Endothelial cell (in vitro differentiated cells): Measurements from ENCODE around the gene HTRA1. TPM values are rescaled to one million over a fixed set of nuclear protein-coding genes. Genes with fewer than 3 reads are reported as not detected.

Experiments
- DNase-seq: peaks from one replicate; pipeline ENCODE4 v3.0.0; 2021; ENCODE audit warnings: low spot score
- H3K27ac Mint-ChIP-seq: one replicate; pipeline ENCODE4 v1.8.0; 2021; ENCODE audit warnings: mixed read lengths, inconsistent platforms; ENCODE audit not compliant: unreplicated experiment
- H3K27me3 Mint-ChIP-seq: one replicate; pipeline ENCODE4 v1.8.0; 2021; ENCODE audit warnings: mild to moderate bottlenecking, moderate library complexity, mixed read lengths, inconsistent platforms; ENCODE audit not compliant: unreplicated experiment
- H3K36me3 Mint-ChIP-seq: one replicate; pipeline ENCODE4 v1.8.0; 2021; ENCODE audit warnings: mild to moderate bottlenecking, low read depth, mixed read lengths, inconsistent platforms; ENCODE audit not compliant: unreplicated experiment
- H3K4me1 Mint-ChIP-seq: one replicate; pipeline ENCODE4 v1.8.0; 2021; ENCODE audit warnings: mild to moderate bottlenecking, mixed read lengths, inconsistent platforms; ENCODE audit not compliant: unreplicated experiment
- H3K4me3 Mint-ChIP-seq: one replicate; pipeline ENCODE4 v1.8.0; 2021; ENCODE audit warnings: mild to moderate bottlenecking, mixed read lengths, inconsistent platforms; ENCODE audit not compliant: unreplicated experiment
- H3K9me3 Mint-ChIP-seq: one replicate; pipeline ENCODE4 v1.8.0; 2021; ENCODE audit warnings: mixed read lengths, inconsistent platforms; ENCODE audit not compliant: unreplicated experiment
- total RNA-seq: library from RNA; stranded (reverse); fragmentation: NEBNext Ultra II Directional; extraction: Animal tissue kit (Norgen Biotek cat#: 25700); gene quantifications from one replicate; pipeline ENCODE4 v1.2.1, GENCODE V29; 2021; ENCODE audit not compliant: unreplicated experiment
- TF ChIP-seq, protein P1 (sequence below): fragments of 200-600 bp; sonication (generic); IDR thresholded peaks from one replicate; pipeline ENCODE4 v1.5.0; 2021; ENCODE audit warnings: antibody characterized with exemption; ENCODE audit not compliant: unreplicated experiment

The HTRA1 gene
- total RNA-seq, 1 donor from 2014 or later = 72.3 TPM

DNA sequence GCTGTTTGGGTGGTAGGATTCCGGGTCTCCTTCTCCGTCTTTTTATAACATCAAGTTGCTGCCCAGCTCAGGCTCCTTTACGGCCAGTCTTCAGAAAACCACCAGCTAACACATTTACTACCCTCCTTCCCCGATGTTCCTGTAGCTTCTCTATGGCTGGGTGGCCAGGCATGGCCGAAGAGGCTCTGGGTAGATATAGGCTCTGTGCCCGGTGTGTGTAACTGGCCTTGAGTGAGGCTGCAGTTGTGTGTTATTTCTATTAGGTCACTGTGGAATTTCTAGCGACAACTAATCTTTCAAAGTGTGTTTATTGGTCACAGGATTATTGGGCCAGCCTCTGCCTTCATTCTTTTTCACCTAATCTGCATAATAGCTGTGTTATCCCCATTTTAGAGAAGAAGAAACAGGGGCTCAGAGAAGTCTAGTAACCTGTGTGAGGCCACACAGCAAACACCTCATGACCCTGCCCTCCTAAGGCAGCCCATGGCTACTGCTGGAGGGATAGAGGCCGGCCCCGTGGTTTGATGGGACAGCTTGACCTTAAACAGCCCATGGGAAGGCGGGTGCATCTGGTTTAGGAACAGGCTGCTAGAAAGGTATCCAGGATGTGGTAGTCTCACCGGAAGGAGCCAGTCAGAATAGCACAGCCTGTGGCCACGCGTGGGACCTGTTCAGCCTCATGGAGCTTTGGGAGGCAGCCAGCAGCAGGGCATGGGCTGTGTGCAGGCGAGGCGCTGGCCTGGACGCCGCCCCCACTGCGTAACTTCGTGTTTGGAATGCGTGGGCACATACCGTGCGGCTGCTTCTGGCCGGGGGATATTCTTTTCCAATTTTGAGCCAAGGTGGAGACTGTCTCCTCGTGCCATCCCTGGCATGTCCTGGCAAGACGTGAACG lies 29.7 kb downstream of the HTRA1 start:
- TF ChIP-seq, protein P1, sequence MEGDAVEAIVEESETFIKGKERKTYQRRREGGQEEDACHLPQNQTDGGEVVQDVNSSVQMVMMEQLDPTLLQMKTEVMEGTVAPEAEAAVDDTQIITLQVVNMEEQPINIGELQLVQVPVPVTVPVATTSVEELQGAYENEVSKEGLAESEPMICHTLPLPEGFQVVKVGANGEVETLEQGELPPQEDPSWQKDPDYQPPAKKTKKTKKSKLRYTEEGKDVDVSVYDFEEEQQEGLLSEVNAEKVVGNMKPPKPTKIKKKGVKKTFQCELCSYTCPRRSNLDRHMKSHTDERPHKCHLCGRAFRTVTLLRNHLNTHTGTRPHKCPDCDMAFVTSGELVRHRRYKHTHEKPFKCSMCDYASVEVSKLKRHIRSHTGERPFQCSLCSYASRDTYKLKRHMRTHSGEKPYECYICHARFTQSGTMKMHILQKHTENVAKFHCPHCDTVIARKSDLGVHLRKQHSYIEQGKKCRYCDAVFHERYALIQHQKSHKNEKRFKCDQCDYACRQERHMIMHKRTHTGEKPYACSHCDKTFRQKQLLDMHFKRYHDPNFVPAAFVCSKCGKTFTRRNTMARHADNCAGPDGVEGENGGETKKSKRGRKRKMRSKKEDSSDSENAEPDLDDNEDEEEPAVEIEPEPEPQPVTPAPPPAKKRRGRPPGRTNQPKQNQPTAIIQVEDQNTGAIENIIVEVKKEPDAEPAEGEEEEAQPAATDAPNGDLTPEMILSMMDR = no peak
- Mint-ChIP-seq H3K4me3 (no peak overlapping the region), H3K4me1 (peaks cover 16% of the 10 kb centered on the region), H3K27ac (no peak overlapping the region), H3K9me3 (no peaks in the 10 kb centered on the region), H3K27me3 (peaks cover 5% of the 10 kb centered on the region), H3K36me3 (peaks cover 4% of the 10 kb centered on the region)
- DNase-seq = no peak

DNA sequence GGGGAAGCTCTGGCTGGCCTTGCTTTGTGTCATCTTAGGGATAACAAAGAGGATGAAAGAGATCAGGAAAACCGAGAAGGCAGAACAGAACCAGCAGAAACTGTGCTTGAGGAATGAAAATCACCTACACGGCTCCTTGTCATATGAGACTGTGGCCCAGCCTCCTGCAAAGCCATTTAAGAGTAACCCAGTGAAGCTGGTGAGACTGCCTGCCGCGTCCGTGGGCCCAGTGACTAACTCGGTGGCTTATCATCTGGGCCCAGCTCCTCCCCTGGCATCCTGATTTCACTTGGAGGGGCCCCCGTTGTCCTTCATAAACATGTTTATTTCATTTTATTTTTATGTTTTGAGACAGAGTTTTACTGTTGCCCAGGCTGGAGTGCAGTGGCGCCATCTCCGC lies 30.7 kb downstream of the HTRA1 start:
- H3K27ac Mint-ChIP-seq = no peak overlapping the region
- H3K36me3 Mint-ChIP-seq = peaks cover 4% of the 10 kb centered on the region
- TF ChIP-seq, protein P1 = no peak
- no peak for DNase-seq
- peaks cover 3% of the 10 kb centered on the region for H3K27me3 Mint-ChIP-seq
- no peaks in the 10 kb centered on the region for H3K9me3 Mint-ChIP-seq
- H3K4me3 Mint-ChIP-seq = no peak overlapping the region
- peaks cover 6% of the 10 kb centered on the region for H3K4me1 Mint-ChIP-seq

DNA sequence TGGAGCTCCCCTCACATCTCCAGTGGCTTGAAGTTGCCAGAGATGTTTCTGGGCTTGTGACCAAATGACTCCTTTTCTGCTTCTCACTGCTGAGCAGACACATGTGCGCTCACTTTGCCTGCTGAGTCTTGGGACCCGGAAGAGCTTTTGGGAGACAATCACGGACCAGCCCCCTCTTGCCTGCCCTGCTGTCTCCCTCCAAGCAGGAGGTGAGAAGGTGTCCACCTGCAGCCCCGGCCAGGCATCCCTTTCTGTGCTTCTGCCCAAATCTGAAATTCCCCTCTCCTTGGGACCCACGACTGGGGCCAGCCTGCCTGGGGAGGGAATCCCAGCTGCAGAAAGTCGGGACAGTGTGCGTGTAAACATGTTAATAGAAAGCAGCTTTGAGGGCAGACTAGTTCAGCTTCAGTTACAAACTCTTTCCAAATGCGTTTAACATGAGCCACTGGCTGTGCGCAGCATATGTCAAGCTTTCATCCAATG lies 31.7 kb downstream of the HTRA1 start:
- H3K4me1 Mint-ChIP-seq = peaks cover 5% of the 10 kb centered on the region
- H3K27me3 Mint-ChIP-seq = peaks cover 3% of the 10 kb centered on the region
- peaks cover 4% of the 10 kb centered on the region for H3K36me3 Mint-ChIP-seq
- no peak overlapping the region for H3K4me3 Mint-ChIP-seq
- DNase-seq = no peak
- TF ChIP-seq, protein P1 = no peak
- no peak overlapping the region for H3K27ac Mint-ChIP-seq
- no peaks in the 10 kb centered on the region for H3K9me3 Mint-ChIP-seq

DNA sequence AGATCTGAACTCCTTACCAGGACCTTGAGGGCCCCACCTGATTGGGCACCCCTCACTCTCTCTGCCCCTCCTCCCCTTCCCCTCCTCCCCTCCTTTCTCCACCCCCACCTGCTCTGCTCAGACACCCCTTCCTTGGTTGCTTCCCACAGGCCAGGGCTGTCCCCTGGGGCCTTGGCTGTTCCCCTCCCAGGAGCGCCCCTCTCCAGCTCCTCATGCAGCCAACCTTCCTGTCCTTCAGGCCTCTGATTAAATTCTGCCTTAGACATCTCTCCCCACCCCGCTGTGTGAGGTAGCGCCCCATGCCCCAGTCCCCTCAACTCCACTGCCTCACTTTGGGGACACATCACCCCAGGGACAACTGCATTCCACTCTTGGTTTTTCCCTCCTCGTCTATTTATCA lies 32.4 kb downstream of the HTRA1 start:
- no peak for DNase-seq
- H3K36me3 Mint-ChIP-seq = peaks cover 4% of the 10 kb centered on the region
- no peak overlapping the region for H3K27ac Mint-ChIP-seq
- H3K4me1 Mint-ChIP-seq = peaks cover 5% of the 10 kb centered on the region
- H3K27me3 Mint-ChIP-seq = peaks cover 3% of the 10 kb centered on the region
- no peaks in the 10 kb centered on the region for H3K9me3 Mint-ChIP-seq
- TF ChIP-seq, protein P1 = no peak
- H3K4me3 Mint-ChIP-seq = no peak overlapping the region
